HepG2 (cell line): Measurements from ENCODE around the gene CBLB. TPM values are rescaled to one million over a fixed set of nuclear protein-coding genes. Genes with fewer than 3 reads are reported as not detected.

Source experiments
- ATRX ChIP-seq: sonication (generic); formaldehyde crosslinking; IDR thresholded peaks from 2 replicates; pipeline ENCODE4 v1.4.0; 2020; ENCODE audit warnings: missing genetic modification reagents, borderline replicate concordance
- CHD2 ChIP-seq: IDR thresholded peaks from 2 replicates; pipeline ENCODE4 v1.6.1; 2011; ENCODE audit warnings: low read depth, low read length, improper control_type of control experiment
- GRHL1 ChIP-seq: sonication (generic); formaldehyde crosslinking; conservative IDR thresholded peaks from 2 replicates; pipeline ENCODE4 v1.8.0; 2022; ENCODE audit warnings: missing genetic modification reagents
- HES4 ChIP-seq: sonication (generic); formaldehyde crosslinking; IDR thresholded peaks from 2 replicates; pipeline ENCODE4 v1.9.0; 2021; ENCODE audit warnings: mild to moderate bottlenecking, missing genetic modification reagents, borderline replicate concordance
- HMG20A ChIP-seq: IDR thresholded peaks from 2 replicates; pipeline ENCODE4 v1.6.1; 2016; ENCODE audit warnings: borderline replicate concordance
- RERE ChIP-seq: IDR thresholded peaks from 2 replicates; pipeline ENCODE4 v1.6.1; 2016; ENCODE audit warnings: low read depth, missing genetic modification reagents, missing compliant biosample characterization
- SALL2 ChIP-seq: sonication (generic); formaldehyde crosslinking; IDR thresholded peaks from 2 replicates; pipeline ENCODE4 v1.8.1; 2023; ENCODE audit warnings: mild to moderate bottlenecking, missing genetic modification reagents, inconsistent platforms
- SUZ12 ChIP-seq: fragments of 150-350 bp; IDR thresholded peaks from 2 replicates; pipeline ENCODE4 v1.6.1; 2014; ENCODE audit warnings: low read depth, low read length
- SYNCRIP ChIP-seq: fragments of 200-400 bp; formaldehyde crosslinking; IDR thresholded peaks from 2 replicates; pipeline ENCODE4 v1.6.1; 2018; ENCODE audit warnings: mild to moderate bottlenecking, low read depth, low read length; ENCODE audit not compliant: insufficient read depth
- ZNF264 ChIP-seq: sonication (generic); formaldehyde crosslinking; IDR thresholded peaks from 2 replicates; pipeline ENCODE4 v1.4.0; 2020; ENCODE audit warnings: missing genetic modification reagents
- ZNF710 ChIP-seq: sonication (generic); formaldehyde crosslinking; IDR thresholded peaks from 2 replicates; pipeline ENCODE4 v1.5.0; 2020; ENCODE audit warnings: mild to moderate bottlenecking, missing genetic modification reagents, borderline replicate concordance
- ZNF879 ChIP-seq: sonication (generic); formaldehyde crosslinking; IDR thresholded peaks from 2 replicates; pipeline ENCODE4 v1.8.1; 2023; ENCODE audit warnings: missing genetic modification reagents
- ZSCAN30 ChIP-seq: sonication (generic); formaldehyde crosslinking; IDR thresholded peaks from 2 replicates; pipeline ENCODE4 v1.5.0; 2020; ENCODE audit warnings: mild to moderate bottlenecking, missing genetic modification reagents
- ZZZ3 ChIP-seq: sonication (generic); formaldehyde crosslinking; IDR thresholded peaks from 2 replicates; pipeline ENCODE4 v1.4.0; 2020; ENCODE audit warnings: missing genetic modification reagents, mild to moderate bottlenecking, borderline replicate concordance
- polyA plus RNA-seq, 8 experiments: library from polyadenylated mRNA; depleted of rRNA in 3 of 8; stranded (reverse) in 7 of 8; unstranded in 1 of 8; fragments of >200 nt; fragmentation: Illumina TruSeq in 4 of 8; extraction: Trizol in 4 of 8; gene quantifications; 2 replicates each; pipeline versions ENCODE4 v1.2.1 to v1.2.3, GENCODE V29; 2011 to 2016; ENCODE audit warnings: low read depth in 4 of 8, missing spikeins in 1 of 8, mixed read lengths in 1 of 8; ENCODE audit not compliant: insufficient read depth in 1 of 8
- total RNA-seq, 5 experiments: library from RNA; depleted of rRNA; stranded (reverse); fragments of >200 nt; fragmentation: Illumina TruSeq; extraction: Trizol; gene quantifications; 2 replicates each; pipeline ENCODE4 v1.2.3, GENCODE V29; 2016; ENCODE audit warnings: low read depth in 1 of 5
- TF ChIP-seq, protein P1 (sequence below): sonication (generic); formaldehyde crosslinking; IDR thresholded peaks from 2 replicates; pipeline ENCODE4 v1.5.0; 2020; ENCODE audit warnings: mild to moderate bottlenecking, missing genetic modification reagents
- TF ChIP-seq, protein P2 (sequence below): fragments of 450-650 bp; IDR thresholded peaks from 2 replicates; pipeline ENCODE4 v1.6.1; 2017

CBLB gene
- total and polyA plus RNA-seq, 2 of the 13 experiments (the other 11 are each of a cell fraction or from before 2014, with no cell fraction given), result 9.8 to 16.4 TPM

DNA sequence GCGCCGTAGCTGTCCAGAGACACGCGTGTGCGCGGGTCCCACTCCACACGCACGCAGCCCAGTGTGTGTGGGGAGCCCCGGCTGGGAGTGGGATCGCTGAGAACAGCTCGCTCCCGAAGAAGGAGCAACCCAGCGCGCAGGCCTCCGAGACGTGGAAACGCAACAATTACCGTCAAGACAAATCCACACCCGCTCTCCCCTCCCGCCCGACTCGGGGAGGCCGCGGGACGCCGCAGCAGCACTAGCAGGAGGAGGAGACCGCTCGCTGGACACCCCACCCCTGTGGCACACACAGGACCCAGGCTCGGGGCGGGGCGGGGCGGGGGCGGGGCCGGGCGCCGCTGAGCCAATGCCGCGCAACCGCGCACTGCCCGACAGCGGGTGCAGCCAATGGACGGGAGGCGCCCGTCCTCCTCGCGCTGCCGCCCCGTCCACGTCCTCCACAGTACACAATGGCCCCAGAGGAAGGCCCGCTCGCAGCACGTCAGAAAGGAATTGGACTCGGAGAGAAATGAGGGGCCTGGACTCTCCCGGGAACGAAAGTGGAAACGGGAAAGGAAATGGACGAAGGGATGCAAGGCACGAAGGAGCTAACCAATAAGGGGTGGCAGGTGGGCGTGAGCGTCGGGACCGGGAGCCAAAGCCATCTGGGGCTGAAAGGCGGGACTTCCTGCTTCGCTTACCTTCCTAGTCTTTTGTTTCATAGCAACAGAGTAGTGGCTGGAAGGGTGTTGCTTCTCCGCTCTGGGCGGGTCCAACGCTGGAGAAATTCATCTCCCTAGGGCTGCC is at the start of gene CBLB (continued):
- TF ChIP-seq, protein P1, sequence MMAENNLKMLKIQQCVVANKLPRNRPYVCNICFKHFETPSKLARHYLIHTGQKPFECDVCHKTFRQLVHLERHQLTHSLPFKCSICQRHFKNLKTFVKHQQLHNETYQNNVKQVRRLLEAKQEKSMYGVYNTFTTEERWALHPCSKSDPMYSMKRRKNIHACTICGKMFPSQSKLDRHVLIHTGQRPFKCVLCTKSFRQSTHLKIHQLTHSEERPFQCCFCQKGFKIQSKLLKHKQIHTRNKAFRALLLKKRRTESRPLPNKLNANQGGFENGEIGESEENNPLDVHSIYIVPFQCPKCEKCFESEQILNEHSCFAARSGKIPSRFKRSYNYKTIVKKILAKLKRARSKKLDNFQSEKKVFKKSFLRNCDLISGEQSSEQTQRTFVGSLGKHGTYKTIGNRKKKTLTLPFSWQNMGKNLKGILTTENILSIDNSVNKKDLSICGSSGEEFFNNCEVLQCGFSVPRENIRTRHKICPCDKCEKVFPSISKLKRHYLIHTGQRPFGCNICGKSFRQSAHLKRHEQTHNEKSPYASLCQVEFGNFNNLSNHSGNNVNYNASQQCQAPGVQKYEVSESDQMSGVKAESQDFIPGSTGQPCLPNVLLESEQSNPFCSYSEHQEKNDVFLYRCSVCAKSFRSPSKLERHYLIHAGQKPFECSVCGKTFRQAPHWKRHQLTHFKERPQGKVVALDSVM (CRISPR knock-in tag), result no peak; the same call in 1 of the 2 replicates
- TF ChIP-seq SALL2, result no peak
- TF ChIP-seq ZNF264 (CRISPR knock-in tag), result no peak
- TF ChIP-seq, protein P2, sequence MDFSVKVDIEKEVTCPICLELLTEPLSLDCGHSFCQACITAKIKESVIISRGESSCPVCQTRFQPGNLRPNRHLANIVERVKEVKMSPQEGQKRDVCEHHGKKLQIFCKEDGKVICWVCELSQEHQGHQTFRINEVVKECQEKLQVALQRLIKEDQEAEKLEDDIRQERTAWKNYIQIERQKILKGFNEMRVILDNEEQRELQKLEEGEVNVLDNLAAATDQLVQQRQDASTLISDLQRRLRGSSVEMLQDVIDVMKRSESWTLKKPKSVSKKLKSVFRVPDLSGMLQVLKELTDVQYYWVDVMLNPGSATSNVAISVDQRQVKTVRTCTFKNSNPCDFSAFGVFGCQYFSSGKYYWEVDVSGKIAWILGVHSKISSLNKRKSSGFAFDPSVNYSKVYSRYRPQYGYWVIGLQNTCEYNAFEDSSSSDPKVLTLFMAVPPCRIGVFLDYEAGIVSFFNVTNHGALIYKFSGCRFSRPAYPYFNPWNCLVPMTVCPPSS, result no peak
- no peak for TF ChIP-seq CHD2
- TF ChIP-seq ZNF710 (CRISPR knock-in tag), result 0 out of 2 replicates have a peak, but pooled peaks have one; percentile 3
- TF ChIP-seq ATRX, result no peak
- peak; percentile 11; the same call in 1 of the 2 replicates for TF ChIP-seq HMG20A
- TF ChIP-seq GRHL1 (CRISPR knock-in tag), result no peak
- TF ChIP-seq SUZ12, result no peak
- TF ChIP-seq HES4 (CRISPR knock-in tag), result no peak
- no peak for TF ChIP-seq ZSCAN30 (CRISPR knock-in tag)
- no peak for TF ChIP-seq ZZZ3
- TF ChIP-seq SYNCRIP, result no peak
- TF ChIP-seq ZNF879, result no peak
- TF ChIP-seq RERE, result no peak
